ENCODE measurements around the gene RNF157. TPM values are rescaled to one million over a fixed set of nuclear protein-coding genes. Genes with fewer than 3 reads are reported as not detected.
"Not testable (repeated sequence)": the region's sequence is repeated elsewhere in the genome, so short reads cannot be mapped to it uniquely, and the experiment has no call there.

Gene RNF157
- total RNA-seq, 6 donors from 2014 or later: 1.1 to 14.7 (median 2.5) TPM

- Histone ChIP-seq H3K27me3 (no peaks in the 10 kb centered on the region), H3K36me3 (no peaks in the 10 kb centered on the region), H3K4me3 (no peak overlapping the region), H3K4me1 (no peaks in the 10 kb centered on the region), H3K27ac (no peak overlapping the region), H3K9me3 (no peaks in the 10 kb centered on the region)
- 79 to 88% methylated on average over 7 of the region's 7 CpGs for WGBS, 2 donors
- no peak for DNase-seq
- ATAC-seq (ENCODE audit: low FRiP score in 2 of 2): no peak
- TF ChIP-seq EP300 (IDR thresholded peaks at IDR 0.05) (no peak), CTCF (IDR thresholded peaks at IDR 0.05) (no peak), POLR2AphosphoS5 (IDR thresholded peaks at IDR 0.05) (no peak), POLR2A (IDR thresholded peaks at IDR 0.05) (no peak)
Measured at GRCh38 chr17:76207275-76208059, 32.8 kb downstream of the RNF157 start.

GRCh38 chr17:76205542-76206144, 34.6 kb downstream of the RNF157 start:
- 93 to 96% methylated on average over 9 of the region's 9 CpGs for WGBS, 2 donors
- not testable (repeated sequence) for ATAC-seq (ENCODE audit: low FRiP score in 2 of 2)

GRCh38 chr17:76204277-76204676, 36.0 kb downstream of the RNF157 start:
- Histone ChIP-seq H3K4me1 (no peaks in the 10 kb centered on the region), H3K27ac (no peak overlapping the region), H3K4me3 (no peak overlapping the region), H3K27me3 (no peaks in the 10 kb centered on the region), H3K9me3 (no peaks in the 10 kb centered on the region), H3K36me3 (no peaks in the 10 kb centered on the region)
- WGBS, 2 donors: 84 to 85% methylated on average over 3 of the region's 3 CpGs
- DNase-seq (no peak), ATAC-seq (ENCODE audit: low FRiP score in 2 of 2) (peak in 1 of 2 donors; percentile 37)
- TF ChIP-seq CTCF (IDR thresholded peaks at IDR 0.05): no peak

More at GRCh38 chr17:76205542-76206144, 34.6 kb downstream of the RNF157 start:
- H3K27me3 ChIP-seq, H3K36me3 ChIP-seq, H3K4me3 ChIP-seq, H3K27ac ChIP-seq, H3K4me1 ChIP-seq, H3K9me3 ChIP-seq, DNase-seq: not testable (repeated sequence)

GRCh38 chr17:76200354-76200753, 39.9 kb downstream of the RNF157 start:
- Histone ChIP-seq H3K4me1 (peaks cover 0 to 3% (median 0%) of the 10 kb centered on the region in 4 donors), H3K36me3 (no peaks in the 10 kb centered on the region), H3K27me3 (no peaks in the 10 kb centered on the region), H3K27ac (no peak overlapping the region), H3K4me3 (no peak overlapping the region), H3K9me3 (no peaks in the 10 kb centered on the region)
- no peak for DNase-seq
- TF ChIP-seq EP300 (IDR thresholded peaks at IDR 0.05): no peak
- TF ChIP-seq POLR2A (IDR thresholded peaks at IDR 0.05): no peak
- no peak for TF ChIP-seq CTCF (IDR thresholded peaks at IDR 0.05)
- no peak for TF ChIP-seq POLR2AphosphoS5 (IDR thresholded peaks at IDR 0.05)
- no peak for ATAC-seq (ENCODE audit: low FRiP score in 2 of 2)
- 88 to 91% methylated on average over 4 of the region's 4 CpGs for WGBS, 2 donors

- H3K9me3 ChIP-seq: no peaks in the 10 kb centered on the region
- TF ChIP-seq EP300 (IDR thresholded peaks at IDR 0.05) (no peak), POLR2A (IDR thresholded peaks at IDR 0.05) (no peak), CTCF (IDR thresholded peaks at IDR 0.05) (no peak)
- DNase-seq (no peak), ATAC-seq (ENCODE audit: low FRiP score in 2 of 2) (no peak)
- H3K27me3 ChIP-seq: no peaks in the 10 kb centered on the region
- no peaks in the 10 kb centered on the region for H3K36me3 ChIP-seq
- H3K4me1 ChIP-seq: peaks cover 0 to 3% (median 0%) of the 10 kb centered on the region in 4 donors
- 75 to 79% methylated on average over 4 of the region's 4 CpGs for WGBS, 2 donors
- no peak overlapping the region for H3K4me3 ChIP-seq
- no peak overlapping the region for H3K27ac ChIP-seq
Measured at GRCh38 chr17:76199469-76199868, 40.8 kb downstream of the RNF157 start.
